Prostate gland (tissue), 2 donors: Measurements from ENCODE around the gene NKAIN4. TPM values are rescaled to one million over a fixed set of nuclear protein-coding genes. Genes with fewer than 3 reads are reported as not detected.

ENCODE experiments used
- DNase-seq: peaks from one replicate; pipeline ENCODE4 v3.0.0-alpha.2; 2019; ENCODE audit warnings: low spot score
- H3K27ac ChIP-seq, 2 donors: fragments of 200-600 bp; sonication (generic); 2 replicates each; pipeline ENCODE4 v1.5.1; 2017 to 2019
- H3K27me3 ChIP-seq: fragments of 200-600 bp; sonication (generic); replicated peaks from 2 replicates; pipeline ENCODE4 v1.5.1; 2019; ENCODE audit not compliant: insufficient read depth
- H3K36me3 ChIP-seq, 2 donors: fragments of 200-600 bp; sonication (generic); 1 replicate in 1 of 2; 2 replicates in 1 of 2; pipeline versions ENCODE4 v1.5.1 to v1.8.1; 2017 to 2019
- H3K4me1 ChIP-seq: fragments of 200-600 bp; sonication (generic); replicated peaks from 2 replicates; pipeline ENCODE4 v1.5.1; 2019
- H3K4me3 ChIP-seq, 2 donors: fragments of 200-600 bp; sonication (generic); 2 replicates each; pipeline ENCODE4 v1.5.1; 2017 to 2019
- H3K9me3 ChIP-seq: fragments of 200-600 bp; sonication (generic); 2 replicates; pipeline ENCODE4 v1.5.1; 2017
- POLR2A ChIP-seq: fragments of 450-650 bp; IDR thresholded peaks from one replicate; pipeline ENCODE4 v1.6.1; 2016; ENCODE audit warnings: antibody characterized with exemption, mild to moderate bottlenecking
- POLR2AphosphoS5 ChIP-seq: sonication (generic); formaldehyde crosslinking; IDR thresholded peaks from one replicate; pipeline ENCODE4 v1.6.1; 2017; ENCODE audit warnings: antibody characterized with exemption
- WGBS: methylation state at CpG from one replicate; pipeline ENCODE4 v1.1.5; 2018; 5-methylcytosine and 5-hydroxymethylcytosine counted together
- intact Hi-C: fragments of 100-400 bp; cut with DNase I; formaldehyde crosslinking; loops from one replicate; pipeline ENCODE4 v1.14.2; 2022
- total RNA-seq, 2 donors: library from RNA; depleted of rRNA; stranded (reverse); fragments of >200 nt; gene quantifications; one replicate each; pipeline ENCODE4 v1.1.0, GENCODE V29; 2016
- TF ChIP-seq, protein P1 (sequence below), 4 experiments: fragments of 200-600 bp in 2 of 4; fragments of 450-650 bp in 2 of 4; sonication (generic) in 2 of 4; IDR thresholded peaks; 1 replicate in 3 of 4; 2 replicates in 1 of 4; pipeline ENCODE4 v1.5.1; 2016 to 2019; ENCODE audit warnings: antibody characterized with exemption in 4 of 4, mild to moderate bottlenecking in 2 of 4, moderate library complexity in 2 of 4

The NKAIN4 gene
- total RNA-seq, 2 donors from 2014 or later = 1.2 TPM; not detected in 1

DNA sequence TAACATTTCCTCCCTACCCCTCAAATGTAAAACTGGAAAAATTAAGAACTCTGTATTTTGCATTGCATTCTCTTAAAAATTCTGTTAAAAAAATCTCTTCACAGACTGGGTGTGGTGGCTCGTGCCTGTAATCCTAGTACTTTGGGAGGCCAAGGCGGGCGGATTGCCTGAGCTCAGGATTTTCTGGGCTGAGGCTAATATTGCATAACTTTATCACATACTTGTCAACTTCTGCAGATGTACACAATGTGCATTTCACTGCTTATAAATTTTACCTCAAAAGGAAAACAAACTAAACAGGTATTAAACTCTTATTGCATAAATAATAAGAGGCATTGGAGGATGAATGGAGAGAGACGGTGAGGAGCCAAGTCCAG, 59.5 kb downstream of the NKAIN4 start:
- H3K9me3 ChIP-seq = no peaks in the 10 kb centered on the region
- no peak for DNase-seq
- H3K36me3 ChIP-seq = no peaks in the 10 kb centered on the region
- TF ChIP-seq POLR2AphosphoS5 (no peak), POLR2A (no peak)
- TF ChIP-seq, protein P1, sequence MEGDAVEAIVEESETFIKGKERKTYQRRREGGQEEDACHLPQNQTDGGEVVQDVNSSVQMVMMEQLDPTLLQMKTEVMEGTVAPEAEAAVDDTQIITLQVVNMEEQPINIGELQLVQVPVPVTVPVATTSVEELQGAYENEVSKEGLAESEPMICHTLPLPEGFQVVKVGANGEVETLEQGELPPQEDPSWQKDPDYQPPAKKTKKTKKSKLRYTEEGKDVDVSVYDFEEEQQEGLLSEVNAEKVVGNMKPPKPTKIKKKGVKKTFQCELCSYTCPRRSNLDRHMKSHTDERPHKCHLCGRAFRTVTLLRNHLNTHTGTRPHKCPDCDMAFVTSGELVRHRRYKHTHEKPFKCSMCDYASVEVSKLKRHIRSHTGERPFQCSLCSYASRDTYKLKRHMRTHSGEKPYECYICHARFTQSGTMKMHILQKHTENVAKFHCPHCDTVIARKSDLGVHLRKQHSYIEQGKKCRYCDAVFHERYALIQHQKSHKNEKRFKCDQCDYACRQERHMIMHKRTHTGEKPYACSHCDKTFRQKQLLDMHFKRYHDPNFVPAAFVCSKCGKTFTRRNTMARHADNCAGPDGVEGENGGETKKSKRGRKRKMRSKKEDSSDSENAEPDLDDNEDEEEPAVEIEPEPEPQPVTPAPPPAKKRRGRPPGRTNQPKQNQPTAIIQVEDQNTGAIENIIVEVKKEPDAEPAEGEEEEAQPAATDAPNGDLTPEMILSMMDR (IDR thresholded peaks at IDR 0.05) = no peak
- H3K27ac ChIP-seq = no peak overlapping the region
- 86% methylated on average over 4 of the region's 4 CpGs for WGBS
- peaks cover 28% of the 10 kb centered on the region for H3K4me1 ChIP-seq
- no peaks in the 10 kb centered on the region for H3K27me3 ChIP-seq
- intact Hi-C loops = no loop called here
- no peak overlapping the region for H3K4me3 ChIP-seq

DNA sequence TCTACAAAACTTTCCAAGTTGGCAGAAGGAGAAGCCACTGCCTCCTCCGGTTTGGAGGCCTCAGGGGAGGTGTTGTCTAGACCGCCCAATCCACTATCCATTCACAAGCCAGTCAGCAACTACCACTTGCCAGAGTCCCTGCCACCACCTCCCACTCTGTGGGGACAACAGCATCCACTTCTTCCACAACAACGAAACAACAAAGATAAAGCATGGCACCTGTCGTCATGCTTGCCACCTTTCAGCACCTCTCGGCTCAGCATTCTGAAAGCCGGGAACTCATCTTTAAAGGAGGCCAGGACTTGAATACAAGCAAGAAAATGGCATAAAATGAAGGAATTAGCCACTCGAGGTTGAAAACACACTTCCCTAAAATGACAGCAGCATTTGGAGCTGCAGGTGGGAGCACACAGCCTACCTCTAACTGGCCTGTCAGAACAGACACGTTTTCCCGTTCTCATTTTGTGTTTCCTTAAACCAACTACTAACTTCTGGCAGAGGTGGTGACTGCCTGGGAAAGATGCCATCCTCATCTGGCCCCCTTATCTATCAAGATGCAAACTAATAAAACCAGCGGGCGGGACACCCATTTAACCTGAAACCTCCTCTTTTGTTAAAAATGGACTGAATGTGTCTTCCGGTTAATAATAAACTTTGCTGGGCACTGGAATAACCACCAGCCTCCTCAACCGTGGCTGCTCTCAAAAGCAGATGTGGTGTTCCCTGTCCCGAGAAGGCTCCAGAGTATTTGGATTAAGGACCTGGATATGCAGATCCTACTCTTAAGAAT, 60.1 kb downstream of the NKAIN4 start:
- Histone ChIP-seq H3K27me3 (no peaks in the 10 kb centered on the region), H3K4me3 (no peak overlapping the region), H3K9me3 (no peaks in the 10 kb centered on the region), H3K27ac (no peak overlapping the region), H3K36me3 (no peaks in the 10 kb centered on the region), H3K4me1 (peaks cover 28% of the 10 kb centered on the region)
- TF ChIP-seq, protein P1 (IDR thresholded peaks at IDR 0.05) = no peak
- TF ChIP-seq POLR2AphosphoS5 = no peak
- no peak for TF ChIP-seq POLR2A
- 44% methylated on average over 14 of the region's 14 CpGs for WGBS
- no peak for DNase-seq
- intact Hi-C loops = no loop called here

DNA sequence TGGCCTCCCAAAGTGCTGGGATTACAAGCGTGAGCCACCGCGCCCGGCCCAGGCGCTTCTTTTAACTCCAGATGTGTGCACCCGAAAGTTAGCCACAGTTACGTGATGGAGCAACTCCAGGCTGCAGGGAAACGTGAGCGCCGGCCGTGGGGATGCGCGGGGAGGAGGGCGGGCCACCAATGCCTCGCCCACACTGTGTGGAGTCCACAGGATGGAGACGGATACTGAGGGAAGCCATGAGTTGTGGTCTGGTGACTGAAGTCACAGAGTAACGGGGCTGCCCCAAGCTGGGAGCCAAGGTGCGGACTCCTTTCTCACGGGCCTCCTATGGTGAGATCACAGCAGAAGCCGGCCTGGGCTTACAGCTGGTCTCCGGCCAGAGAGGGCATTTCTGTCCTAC, 61.5 kb downstream of the NKAIN4 start:
- Histone ChIP-seq H3K9me3 (no peaks in the 10 kb centered on the region), H3K27ac (no peak overlapping the region), H3K4me3 (no peak overlapping the region), H3K27me3 (no peaks in the 10 kb centered on the region), H3K4me1 (peaks cover 18% of the 10 kb centered on the region), H3K36me3 (no peaks in the 10 kb centered on the region)
- TF ChIP-seq POLR2A (no peak), POLR2AphosphoS5 (no peak)
- TF ChIP-seq, protein P1 (IDR thresholded peaks at IDR 0.05) = no peak
- no peak for DNase-seq
- 90% methylated on average over 21 of the region's 21 CpGs for WGBS
- intact Hi-C loops = no loop called here

DNA sequence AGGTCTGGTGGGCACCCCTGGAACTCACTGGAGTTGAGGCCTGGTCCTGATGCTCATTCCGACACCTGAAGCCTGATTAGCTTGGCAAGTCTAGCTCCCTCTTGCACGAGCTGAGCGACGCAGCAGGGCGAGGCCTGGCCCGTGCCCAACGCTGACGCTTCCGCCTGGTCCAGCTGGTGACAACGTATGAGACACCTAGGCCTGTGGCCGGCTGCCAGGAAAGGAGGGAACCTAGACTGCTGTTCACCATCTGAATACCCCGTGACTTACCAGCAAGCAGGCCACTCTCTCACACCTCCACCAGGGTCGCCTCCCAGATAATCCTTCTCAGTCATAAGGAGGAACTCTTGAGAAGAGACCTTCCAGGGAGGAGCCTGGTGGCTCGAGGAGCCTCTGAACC, 62.9 kb downstream of the NKAIN4 start:
- peaks cover 5% of the 10 kb centered on the region for H3K4me1 ChIP-seq
- no peak for DNase-seq
- 53% methylated on average over 14 of the region's 14 CpGs for WGBS
- H3K27me3 ChIP-seq = no peaks in the 10 kb centered on the region
- H3K27ac ChIP-seq = no peak overlapping the region
- intact Hi-C loops = no loop called here
- TF ChIP-seq POLR2A = no peak
- no peak for TF ChIP-seq POLR2AphosphoS5
- TF ChIP-seq, protein P1 (IDR thresholded peaks at IDR 0.05) = no peak
- H3K36me3 ChIP-seq = no peaks in the 10 kb centered on the region
- no peaks in the 10 kb centered on the region for H3K9me3 ChIP-seq
- H3K4me3 ChIP-seq = no peak overlapping the region

DNA sequence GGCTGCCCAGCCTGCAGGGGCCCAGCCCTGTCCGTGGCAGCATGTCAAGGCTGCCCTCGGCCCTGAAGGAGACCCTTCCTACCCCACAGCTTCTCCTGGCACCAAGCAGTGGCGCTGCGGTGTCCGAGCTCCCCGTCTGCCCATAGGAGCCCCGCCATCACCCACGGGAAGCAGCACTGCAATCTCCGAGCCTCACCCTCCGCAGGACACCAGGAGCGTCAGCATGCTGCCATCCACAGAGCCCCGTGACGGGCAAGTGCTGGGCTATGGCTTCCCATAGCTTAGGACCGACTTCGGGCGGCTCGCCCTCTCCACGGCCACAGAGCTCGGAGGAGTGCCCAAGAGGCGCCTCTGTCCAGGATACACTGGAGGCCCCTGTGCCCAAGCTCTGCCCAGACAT, 63.4 kb downstream of the NKAIN4 start:
- no peak overlapping the region for H3K4me3 ChIP-seq
- WGBS = 92% methylated on average over 20 of the region's 20 CpGs

More for the DNA sequence above, 63.4 kb downstream of the NKAIN4 start:
- no peaks in the 10 kb centered on the region for H3K36me3 ChIP-seq
- H3K27me3 ChIP-seq = no peaks in the 10 kb centered on the region
- DNase-seq = no peak
- peaks cover 5% of the 10 kb centered on the region for H3K4me1 ChIP-seq
- no peak overlapping the region for H3K27ac ChIP-seq
- intact Hi-C loops = no loop called here
- TF ChIP-seq POLR2A (no peak), POLR2AphosphoS5 (no peak)
- TF ChIP-seq, protein P1 (IDR thresholded peaks at IDR 0.05) = no peak
- H3K9me3 ChIP-seq = no peaks in the 10 kb centered on the region
